Measurements from ENCODE around the gene NAA50.

NAA50 gene

DNA sequence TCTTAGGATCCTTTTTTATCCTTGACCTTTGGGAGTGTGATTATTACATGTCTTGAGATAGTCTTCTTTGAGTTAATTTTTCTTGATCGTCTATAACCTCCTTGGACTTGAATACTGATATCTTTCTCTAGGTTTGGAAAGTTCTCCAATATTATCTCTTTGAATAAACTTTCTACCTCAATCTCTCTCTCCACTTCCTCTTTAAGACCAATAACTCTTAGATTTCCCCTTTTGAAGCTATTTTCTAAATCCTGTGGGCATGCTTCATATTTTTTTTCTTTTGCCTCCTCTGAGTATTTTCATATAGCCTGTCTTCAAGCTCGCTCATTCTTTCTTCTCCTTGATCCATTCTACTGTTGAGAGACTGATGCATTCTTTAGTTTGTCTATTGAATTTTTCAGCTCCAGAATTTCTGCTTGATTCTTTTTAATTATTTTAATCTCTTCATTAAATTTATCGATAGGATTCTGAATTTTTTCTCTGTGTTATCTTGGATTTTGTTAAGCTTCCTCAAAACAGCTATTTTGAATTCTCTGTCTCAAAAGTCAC is 61.7 kb downstream of the NAA50 start:
- no peak for DNase-seq

DNA sequence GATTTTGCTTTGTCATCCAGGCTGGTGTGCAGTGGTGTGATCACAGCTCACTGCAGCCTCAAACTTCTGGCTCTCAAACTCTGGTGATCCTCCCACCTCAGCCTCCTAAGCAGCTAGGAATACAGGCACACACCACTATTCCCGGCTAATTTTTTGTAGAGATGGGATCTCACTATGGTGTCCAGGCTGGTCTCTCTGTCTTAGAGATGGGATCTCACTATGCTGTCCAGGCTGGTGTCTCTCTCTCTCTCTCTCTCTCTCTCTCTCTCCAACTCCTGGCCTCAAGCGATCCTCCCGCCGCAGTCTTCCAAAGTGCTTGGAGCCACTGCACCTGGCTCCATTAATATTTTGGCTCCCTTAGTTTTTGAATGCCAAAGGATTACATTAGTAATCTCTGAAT is 67.3 kb downstream of the NAA50 start:
- no peak for DNase-seq

DNA sequence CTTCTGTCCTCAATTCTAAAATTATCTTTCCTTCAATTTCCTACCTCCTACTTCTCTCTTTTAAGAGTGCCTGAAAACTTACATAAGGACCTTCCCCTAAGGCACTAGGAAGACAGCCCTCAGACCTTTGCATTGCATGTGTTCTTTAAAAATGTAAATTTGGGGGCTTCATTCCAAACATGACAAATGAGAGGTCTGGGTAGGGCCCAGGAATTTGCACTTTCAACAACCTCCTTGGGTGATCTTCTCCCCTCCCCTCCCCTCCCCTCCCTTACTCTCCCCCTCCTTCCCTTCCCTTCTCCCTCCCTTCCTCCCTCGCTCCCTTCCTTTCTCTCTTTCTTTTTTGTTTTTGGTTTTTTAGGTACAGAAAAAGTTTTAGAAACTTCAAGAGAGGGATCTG is 68.3 kb downstream of the NAA50 start:
- DNase-seq: no peak

DNA sequence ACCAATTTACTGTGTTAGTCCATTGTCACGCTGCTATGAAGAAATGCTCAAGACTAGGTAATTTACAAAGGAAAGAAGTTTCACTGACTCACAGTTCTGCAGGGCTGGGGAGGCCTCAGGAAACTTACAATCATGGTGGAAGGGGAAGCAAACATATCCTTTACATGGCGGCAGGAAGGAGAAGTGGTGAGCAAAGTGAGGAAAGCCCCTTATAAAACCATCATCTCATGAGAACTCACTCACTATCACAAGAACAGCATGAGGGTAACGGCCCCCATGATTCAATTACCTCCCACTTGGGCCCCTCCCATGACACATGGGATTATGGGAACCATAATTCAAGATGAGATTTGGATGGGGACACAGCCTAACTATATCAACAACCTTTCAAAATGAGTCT is 69.8 kb downstream of the NAA50 start:
- no peak for DNase-seq

DNA sequence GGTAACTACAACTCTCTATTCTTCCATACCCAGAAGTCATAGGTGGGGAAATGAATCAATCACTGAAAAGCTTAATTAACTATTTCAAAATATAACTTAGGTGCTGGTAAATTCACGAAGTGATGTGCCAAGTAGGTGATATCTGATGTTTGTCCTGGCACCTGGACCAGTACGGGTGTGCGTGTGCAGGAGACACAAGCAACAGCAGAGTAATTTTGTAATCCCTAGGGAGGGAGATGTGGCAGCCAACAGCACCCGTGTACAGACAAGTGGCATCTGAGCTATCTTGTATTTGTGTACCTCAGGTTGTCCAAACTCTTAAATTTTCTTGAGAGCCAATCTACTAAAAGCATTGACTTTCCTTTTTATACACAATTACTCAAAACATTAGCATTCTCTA is 72.5 kb downstream of the NAA50 start:
- DNase-seq: no peak

DNA sequence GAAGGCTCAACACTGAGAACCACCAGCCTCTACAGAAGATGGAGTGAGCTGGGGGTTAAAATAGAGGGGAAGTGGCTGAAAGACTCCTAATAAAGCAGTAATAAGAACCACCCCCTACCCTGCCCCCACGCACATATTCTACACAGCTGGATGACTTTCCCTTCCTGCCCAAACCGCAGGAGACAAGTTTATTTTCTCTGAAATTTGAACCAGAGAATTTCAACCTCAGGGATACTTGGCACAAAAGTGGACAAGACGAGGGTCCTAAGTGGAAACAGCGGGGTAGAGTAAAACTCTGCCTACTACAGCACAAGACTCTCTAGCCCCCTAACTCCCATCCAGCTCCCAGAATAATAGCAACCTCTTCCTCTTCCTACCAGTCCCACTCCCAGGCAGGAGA is 78.0 kb downstream of the NAA50 start:
- no peak for DNase-seq

Data from CD4-positive, alpha-beta T cell treated with Interleukin-17A for 1 hour (primary cell).